ENCODE results near the gene IDH3B.
"Not testable (repeated sequence)": the region's sequence is repeated elsewhere in the genome, so short reads cannot be mapped to it uniquely, and the experiment has no call there.

Gene IDH3B

DNA sequence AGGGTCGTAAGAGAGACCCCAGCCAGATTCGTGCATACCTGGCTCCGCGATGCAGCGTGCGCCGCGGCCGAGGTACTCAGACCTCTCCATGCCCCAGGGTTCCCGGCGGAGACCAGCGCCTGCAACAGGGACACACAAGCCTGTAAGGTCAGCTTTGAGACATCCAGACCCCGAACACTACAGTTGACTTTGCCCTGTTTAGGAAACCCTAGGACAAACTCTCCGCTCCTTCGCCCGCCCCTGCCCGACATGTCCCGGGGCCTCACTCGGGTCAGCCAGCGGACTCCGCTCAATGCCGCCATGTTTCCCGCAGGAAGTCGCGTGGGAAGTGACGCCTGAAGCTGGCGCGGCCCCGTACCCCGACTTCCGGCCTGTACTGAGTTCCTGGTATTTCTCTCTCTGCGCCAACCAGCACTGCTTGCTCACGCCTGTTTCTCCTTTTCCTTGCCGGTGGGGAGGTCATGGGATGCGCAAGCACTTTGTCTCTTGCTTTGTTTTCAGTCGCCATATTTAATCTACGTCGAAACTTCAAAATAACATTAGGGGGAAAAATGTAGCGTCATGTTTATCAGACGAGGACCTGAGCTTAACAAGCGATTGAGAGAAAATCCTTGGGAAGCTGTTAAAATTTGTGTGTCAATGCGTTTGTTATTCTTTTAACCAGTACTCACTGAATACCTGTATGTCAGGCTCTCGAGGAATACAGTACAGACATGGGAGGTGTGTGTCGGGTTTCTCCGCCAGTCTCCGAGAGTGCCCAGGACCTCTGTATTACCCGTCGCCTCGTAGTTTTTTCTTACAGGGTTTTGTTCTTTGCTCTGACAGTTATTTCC is at the start of gene IDH3B:
IDH3B (minus strand) TSS at position 330 of the 833 bp plus-strand sequence; CDS start at position 302, 28 bp downstream.
- peak; percentile 80 to 81 for DNase-seq (ENCODE audit: low read depth in 1 of 2, low spot score in 1 of 2)

DNA sequence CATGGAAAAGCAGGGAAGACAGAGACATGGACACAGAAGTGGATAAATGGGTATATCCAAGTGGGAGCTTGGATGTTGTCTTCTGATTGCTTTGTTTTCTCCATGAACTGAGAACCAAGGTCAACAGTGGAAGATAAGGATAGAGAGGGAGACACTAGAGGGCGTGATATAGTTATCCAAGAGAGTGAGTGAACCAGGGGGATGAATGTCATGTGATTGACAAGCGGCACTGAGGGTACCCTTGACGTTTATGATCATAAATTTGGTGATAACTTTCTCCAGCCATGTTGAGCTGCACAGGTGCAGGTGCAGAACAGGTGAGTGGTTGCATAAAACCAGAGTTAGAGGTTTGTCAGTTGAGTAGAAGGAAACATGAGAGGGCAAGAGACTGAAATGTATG is 49.3 kb upstream of the IDH3B start:
- no peak for DNase-seq (ENCODE audit: low read depth in 1 of 2, low spot score in 1 of 2)

DNA sequence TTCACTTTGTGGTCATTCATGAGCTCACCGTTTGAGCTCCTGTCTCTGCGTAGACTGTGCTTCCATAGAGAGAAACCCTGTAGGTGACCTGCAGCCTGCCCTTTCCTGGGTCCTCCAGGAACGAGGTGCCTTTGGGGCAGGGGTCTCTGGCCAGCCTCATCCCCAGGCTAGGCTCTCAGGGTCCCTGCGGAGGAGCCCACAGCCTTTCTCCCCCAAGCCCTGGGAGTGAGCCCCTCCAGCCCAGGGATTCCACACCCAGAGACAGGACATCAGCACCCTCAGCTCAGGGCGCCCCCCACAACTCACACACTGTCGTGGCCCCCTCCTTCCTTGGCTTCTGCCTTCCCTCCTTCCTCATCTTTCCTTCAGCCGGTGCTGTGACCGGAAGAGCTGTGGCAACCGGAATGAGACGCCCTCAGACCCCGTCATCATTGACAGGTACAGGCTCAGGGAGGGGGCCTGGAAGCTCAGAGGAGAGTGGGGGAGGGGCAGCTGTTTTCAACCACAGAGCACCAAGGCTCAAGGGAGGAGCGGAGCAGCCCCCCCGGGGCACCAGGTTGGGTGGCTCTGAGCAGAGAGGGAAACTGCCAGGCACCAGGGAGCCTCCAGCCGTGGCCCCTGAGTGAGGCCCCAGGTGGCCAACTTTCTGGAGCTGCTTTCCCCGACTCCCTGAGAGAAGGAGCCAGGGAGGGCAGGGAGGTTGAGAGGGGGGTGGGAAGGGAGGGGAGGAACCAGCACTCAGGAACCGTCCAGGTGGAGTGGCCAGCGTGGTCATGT is 45.4 kb upstream of the IDH3B start:
- DNase-seq (ENCODE audit: low read depth in 1 of 2, low spot score in 1 of 2), result no peak

DNA sequence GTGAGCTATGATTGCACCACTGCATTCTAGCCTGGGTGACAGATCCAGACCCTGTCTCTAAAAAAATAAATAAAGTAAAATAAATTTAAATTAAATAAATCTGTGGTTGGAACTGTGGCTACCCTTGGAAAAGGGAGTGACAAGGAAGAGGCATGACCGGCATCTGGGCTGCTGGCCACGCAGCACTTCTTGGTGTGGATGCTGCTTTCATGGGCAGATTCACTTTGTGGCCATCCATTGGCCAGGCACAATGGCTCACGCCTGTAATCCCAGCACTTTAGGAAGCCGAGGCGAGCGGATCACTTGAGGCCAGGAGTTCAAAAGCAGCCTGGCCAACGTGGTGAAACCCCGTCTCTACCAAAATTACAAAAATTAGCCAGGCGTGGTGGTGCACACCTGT is 44.6 kb upstream of the IDH3B start:
- no peak for DNase-seq (ENCODE audit: low read depth in 1 of 2, low spot score in 1 of 2)

DNA sequence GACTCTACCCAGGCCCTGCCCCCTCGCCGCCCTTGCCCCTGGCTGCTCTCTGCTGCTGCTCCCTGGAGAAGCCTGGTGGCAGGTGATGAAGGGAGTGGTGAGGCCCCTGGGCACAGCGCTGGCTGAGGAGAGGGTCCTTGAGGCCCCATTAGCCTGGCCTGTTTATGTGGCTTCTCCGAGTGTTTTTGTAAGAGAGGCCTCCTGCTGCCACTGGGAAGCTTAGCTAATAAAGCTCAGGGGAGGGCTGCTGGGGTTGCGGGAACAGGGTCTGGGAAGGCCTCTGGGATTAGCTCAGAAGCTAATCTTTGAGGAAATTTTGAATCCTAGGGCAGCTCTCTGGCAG is 44.0 kb upstream of the IDH3B start:
- DNase-seq (ENCODE audit: low read depth in 1 of 2, low spot score in 1 of 2), result no peak

DNA sequence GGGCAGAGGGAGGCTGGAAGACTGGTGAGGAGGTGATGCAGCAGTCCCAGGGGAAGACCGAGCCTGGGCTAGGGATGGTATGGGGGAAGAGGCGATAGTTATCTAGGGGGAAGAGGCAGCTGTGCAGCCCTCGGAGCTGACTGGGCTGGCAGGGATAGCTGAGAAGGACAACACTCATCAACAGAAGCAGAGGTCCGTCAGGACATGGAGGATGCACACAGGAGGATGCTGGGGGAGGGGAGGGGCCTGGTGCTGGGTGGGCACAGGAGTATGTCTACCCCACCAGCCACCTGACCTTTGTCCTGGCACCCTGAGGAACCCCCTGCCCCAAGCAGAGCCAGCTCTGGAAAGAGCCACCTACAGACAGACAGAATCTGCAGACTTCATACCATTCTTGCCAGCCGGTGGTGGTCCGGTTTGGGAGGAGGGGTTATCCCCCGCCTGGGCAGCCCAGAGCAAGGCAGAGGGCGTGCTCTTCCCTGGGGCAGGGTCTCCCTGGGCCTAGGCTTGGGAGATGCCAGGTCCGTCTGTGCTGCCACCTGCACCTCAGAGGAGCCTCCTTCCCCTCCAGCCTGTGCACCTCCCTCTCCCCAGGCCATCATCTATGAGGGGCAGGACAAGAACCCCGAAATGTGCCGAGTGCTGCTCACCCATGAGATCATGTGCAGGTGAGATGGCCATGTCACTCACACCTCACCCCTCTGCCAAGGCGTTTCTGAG is 43.5 kb upstream of the IDH3B start:
- DNase-seq (ENCODE audit: low read depth in 1 of 2, low spot score in 1 of 2), result no peak

DNA sequence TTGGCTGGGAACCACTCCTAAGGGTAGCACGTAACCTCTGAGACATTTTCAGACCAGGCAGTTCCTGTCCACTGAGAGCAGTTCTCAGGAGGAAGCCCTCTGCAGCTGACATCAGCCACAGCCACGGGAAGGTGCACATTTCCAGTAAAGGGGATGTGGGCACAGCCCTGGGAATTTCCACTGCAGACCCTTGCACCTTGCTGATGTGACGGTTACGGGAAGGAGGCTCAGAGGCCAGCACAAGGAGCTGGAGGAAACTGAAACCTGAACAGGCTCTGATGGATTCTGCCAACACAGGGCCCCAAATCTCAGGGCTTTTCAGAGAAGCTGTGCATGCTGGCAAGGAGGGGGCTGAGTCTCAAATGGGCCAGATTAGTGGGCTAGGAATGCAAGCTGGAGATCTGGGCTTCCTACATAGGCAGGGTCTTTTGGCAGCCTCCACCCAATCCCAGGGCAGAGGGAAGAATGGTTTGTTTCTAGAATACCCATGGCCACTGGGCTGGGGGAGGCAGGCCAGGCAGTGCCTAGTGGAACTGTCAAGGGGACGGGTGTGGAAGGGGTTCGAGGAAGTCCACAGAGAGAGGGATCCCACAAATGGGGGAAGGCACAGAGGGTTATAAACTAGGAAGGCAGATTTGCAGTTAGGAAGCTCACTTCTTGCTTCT is 42.8 kb upstream of the IDH3B start:
- DNase-seq (ENCODE audit: low read depth in 1 of 2, low spot score in 1 of 2), result no peak

DNA sequence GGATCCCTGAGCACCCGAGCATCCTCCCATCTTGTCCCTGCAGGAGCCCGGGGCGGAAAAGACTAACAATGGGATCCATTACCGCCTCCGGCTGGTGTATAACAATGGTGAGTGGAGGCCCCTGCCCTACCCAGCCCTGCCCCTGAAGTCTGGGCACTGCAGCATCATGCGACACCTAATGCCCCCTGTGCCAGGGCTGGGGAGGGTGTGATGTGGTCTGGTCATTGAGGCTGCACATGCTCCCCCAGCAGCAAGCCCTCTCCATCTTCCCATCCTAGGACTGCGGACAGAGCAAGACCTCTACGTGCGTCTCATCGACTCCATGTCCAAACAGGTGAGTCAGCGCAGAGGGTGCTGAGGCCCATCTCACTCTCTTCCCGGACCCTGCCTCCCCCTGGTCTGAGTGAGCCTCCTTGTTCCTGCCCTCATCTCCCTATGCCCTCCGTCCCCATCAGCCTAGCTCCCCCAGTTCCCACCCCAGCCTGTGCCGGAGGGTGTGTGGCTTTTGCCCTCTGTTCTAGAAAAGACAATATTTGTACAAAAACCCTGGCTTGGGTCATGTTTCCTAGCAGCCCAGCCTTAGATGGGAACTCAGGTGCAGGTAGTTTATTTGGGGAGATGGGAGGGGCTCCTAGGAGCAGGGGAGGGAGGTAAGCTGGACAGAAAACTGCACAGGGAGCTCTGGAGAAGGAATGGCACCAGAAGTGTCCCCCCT is 42.1 kb upstream of the IDH3B start:
- no peak for DNase-seq (ENCODE audit: low read depth in 1 of 2, low spot score in 1 of 2)

DNA sequence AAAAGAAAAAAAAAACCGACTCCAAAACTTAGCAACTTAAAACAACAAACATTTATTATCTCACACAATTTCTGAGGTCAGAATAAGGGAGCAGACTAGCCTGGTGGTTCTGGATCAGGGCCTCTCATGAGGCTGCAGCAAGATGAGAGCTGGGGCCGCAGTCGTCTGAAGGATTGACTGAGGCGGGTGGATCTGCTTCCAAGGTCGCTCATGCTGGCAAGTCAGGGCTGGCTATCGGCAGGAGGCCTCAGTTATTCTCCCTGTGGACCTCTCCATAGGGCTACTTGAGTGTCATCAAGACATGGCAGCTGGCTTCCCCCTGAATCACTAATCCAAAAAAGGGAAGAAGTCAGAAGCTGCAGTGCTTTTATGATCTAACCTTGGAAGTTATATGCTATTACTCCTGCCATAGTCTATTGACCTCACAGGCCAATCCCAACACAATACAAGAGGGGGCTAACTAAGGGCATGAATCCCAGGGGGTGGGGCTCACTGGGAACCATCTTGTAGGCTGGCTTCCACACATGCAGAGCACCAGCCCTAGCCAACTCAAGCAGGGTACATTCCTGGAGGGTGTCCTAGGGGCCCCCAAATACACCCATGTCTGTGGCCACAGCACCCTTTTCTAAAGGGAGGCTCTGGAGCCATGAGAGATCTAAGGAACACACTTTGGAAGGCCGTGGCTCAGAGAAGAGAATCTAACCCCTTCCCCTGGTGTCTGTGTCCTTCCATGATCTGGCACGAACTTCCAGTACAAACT is 39.9 kb upstream of the IDH3B start:
- DNase-seq (ENCODE audit: low read depth in 1 of 2, low spot score in 1 of 2), result no peak

DNA sequence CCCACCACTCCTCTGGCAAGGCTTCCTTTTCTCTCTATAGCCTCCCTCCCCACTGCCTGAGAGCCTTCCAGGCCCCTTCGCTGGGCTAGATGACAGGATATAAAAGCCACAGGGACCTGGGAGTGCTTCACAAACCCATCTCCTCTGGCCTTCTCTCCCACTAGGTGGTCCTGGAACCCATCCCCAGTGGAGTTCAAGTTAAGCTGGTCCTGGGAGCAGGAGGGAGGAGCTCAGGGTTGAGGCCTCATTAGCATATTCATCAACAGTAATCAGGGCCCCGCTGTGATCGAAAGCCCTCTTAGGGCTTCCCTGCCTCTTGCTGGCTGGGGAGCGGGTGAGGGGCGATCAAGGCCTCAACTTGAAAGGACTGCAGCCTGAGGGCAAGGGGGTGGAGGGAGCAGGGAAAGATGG is 37.7 kb upstream of the IDH3B start:
- DNase-seq (ENCODE audit: low read depth in 1 of 2, low spot score in 1 of 2), result no peak

DNA sequence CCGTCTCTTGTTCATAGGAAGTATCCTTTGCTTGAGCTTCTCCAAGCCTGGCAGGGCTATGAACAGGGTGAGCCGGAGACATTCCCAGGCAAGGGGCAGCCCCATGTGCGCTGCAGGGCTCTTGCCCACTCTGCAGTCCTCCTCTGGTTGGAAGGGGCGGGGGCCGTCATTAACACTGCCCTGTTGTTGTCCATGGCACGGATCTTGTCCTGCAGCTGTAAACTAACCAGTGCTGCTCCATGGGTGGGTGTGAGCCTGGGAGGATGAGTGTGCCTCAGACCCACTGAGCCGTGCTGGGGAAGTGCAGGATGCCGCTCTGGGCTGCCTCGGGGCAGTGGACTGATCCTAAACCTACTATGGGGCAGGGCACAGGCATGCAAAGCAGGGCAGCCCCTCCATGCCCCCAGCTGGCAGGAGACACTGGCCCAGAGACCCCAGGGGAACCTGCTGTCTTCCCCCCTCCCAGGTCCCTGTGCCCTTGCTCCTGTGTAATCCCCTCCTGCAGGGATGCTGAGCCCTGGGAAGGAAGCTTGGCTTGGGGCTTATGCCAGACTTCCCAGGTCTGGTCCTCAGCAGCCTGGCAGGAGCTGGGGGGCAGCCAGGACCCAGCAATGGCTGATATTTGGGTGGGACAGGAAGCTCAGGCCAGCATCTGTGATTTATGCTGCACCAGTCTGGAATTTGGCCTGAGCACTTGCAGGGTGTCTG is 37.1 kb upstream of the IDH3B start:
- DNase-seq (ENCODE audit: low read depth in 1 of 2, low spot score in 1 of 2), result no peak

DNA sequence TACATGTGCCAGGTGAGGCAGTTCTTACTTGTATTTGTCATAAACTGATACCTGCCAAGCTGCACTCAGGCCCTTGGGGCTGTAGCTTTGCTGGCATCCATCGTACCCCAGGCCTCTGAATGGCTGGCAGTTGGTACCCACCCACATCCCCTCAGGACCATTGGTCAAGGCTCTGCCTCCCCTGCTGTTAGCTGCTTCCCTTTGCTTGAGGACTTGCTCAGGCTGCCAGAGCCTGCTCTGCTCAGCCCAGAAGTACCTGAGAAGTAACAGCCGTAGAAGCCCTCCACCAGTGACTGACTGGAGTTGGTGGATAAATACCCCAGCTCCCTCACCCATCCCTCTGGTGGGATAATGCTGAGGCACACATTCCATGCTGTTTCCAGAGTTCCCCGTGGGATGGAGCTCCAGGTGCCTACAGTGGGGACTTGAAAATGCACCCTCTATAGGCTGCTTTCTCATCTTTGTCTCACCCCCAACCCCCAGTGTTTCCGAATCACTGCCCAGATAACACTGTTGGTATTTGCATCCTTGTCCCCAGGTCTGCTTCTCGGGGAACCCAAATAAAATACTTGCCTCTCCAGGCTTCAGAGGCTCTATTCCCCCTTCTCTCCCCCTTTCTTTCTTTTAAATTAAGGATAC is 35.9 kb upstream of the IDH3B start:
- no peak for DNase-seq (ENCODE audit: low read depth in 1 of 2, low spot score in 1 of 2)

DNA sequence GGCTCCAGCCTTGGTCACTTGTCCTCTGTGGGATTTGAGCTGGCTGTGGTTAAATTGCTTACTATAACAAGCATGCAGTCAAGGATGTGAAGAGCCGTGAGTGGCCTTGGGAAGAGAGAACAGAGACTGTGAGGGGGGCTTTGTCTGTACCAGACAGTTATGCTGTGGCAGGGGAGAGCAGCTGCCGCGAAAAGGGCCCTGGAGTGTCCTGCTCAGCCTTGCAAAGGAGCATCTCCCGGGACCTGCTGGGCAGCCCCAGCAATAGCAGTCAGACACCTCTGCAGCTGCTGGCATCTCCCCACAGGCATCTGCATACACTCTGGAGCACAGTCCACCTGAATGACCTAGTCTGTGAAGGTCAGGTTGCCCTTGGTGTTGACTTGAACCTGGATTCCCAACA is 34.9 kb upstream of the IDH3B start:
- DNase-seq (ENCODE audit: low read depth in 1 of 2, low spot score in 1 of 2), result no peak

DNA sequence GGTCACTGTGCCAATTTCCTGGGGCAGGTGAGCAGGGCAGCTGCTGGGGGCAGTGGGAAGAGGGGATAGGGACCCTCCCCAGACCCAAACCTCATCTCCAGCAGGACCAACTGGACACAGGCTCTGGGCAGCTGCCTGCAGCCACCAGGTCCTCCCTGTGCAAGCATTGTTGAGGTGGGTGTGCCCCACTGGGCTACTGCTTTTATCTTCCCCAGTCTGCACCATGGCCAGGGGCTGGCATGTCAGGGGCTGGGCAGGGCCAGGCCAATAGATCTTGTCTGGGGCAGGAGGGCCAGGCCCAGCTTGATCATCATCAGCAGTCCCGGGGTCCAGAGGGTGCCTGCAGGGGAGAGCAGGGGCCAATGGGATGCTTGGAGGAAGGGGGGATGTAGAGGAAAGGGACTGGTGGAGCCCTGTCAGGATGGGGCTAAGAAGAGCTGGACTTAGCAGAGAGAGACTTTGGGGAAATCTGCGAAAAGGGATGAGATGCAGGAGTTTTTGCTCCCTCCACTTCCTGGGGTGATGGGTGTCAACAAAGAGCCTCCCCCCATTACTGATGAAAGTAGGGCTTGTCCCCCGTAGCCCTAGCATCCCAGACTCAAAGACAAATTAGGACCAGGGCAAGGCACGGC is 34.3 kb upstream of the IDH3B start:
- no peak for DNase-seq (ENCODE audit: low read depth in 1 of 2, low spot score in 1 of 2)

DNA sequence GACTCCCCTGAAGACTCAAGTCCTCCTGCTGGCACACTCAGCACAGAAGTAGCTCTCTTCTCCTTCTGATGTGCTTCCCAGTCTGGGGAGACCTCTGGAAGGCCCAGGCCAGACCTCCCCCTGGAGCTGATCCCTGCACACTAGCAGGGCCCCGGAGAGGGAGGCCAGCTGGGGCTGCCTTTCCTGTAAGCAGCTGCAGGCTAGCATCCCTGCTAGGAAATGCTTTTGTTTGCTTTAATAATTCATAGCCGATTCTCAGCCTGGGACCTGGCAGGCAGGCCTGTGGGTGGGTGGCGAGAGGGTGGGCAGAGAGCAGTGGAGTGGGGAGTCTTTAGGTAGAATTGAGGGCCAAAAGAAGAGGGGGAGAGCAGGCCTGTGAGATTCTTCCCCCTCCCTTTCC is 33.8 kb upstream of the IDH3B start:
- DNase-seq (ENCODE audit: low read depth in 1 of 2, low spot score in 1 of 2), result no peak

DNA sequence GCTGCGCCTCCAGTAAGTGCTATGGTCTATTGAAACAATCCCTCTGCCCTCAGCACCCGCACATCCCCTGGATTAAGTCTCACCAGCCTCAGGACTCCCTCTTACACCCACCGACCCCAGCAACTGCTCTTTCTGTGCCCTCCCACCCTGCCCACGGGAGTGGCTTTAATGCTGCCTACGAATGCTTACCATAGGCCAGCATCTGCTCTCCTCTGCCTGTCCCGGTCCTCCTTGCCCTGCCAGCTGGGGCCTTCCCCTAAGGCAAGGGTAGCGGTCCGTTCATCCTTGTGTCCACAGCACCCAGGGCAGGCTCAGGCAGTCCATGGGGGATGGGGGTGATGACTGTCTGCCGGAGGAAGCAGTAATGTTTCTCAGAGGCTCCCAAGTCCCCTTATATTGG is 32.6 kb upstream of the IDH3B start:
- DNase-seq (ENCODE audit: low read depth in 1 of 2, low spot score in 1 of 2), result no peak

DNA sequence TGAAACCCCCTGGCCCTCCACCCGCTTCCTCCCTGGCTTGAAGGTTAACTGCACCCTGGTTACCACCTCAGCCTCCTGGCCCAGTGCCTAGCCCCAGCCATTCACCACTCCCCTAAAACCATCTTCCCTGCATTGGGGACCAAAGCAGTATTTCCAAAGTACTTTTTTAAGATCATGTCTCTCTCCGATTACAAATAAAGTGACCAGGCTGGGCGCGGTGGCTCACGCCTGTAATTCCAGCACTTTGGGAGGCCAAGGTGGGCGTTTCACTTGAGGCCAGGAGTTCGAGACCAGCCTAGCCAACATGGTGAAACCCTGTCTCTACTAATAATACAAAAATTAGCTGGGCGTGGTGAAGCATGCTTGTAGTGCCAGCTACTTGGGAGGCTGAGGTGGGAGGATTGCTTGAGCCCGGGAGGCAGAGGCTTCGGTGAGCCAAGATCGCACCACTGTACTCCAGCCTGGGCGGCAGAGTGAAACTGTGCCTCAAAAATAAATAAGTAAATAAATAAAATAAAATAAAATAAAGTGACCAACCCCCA is 32.0 kb upstream of the IDH3B start:
- DNase-seq (ENCODE audit: low read depth in 1 of 2, low spot score in 1 of 2), result not testable (repeated sequence)

Data from stimulated activated CD4-positive, alpha-beta T cell treated with anti-CD3 and anti-CD28 coated beads, Interleukin-15, amount 100 ng/mL, for 1 hour (primary cell).